Esophagus muscularis mucosa (tissue), 4 donors: ENCODE results near the gene FHL2. TPM values are rescaled to one million over a fixed set of nuclear protein-coding genes. Genes with fewer than 3 reads are reported as not detected.
A peak's percentile ranks its signal among the peaks of the same experiment; 100 is the strongest.

Experiments used
- DNase-seq: peaks from one replicate; pipeline ENCODE4 v3.0.0-alpha.2; 2017; ENCODE audit errors: extremely low spot score
- H3K27ac ChIP-seq, 4 donors: fragments of 200-600 bp; sonication (generic); replicated peaks in 1 of 4; 1 replicate in 3 of 4; 2 replicates in 1 of 4; pipeline ENCODE4 v1.5.1; 2016 to 2019; ENCODE audit warnings: mild to moderate bottlenecking in 1 of 4
- H3K27me3 ChIP-seq, 4 donors: fragments of 200-600 bp; sonication (generic); one replicate each; pipeline versions ENCODE4 v1.5.1 to v1.6.0; 2016 to 2019
- H3K36me3 ChIP-seq, 4 donors: fragments of 200-600 bp; sonication (generic); one replicate each; pipeline ENCODE4 v1.5.1; 2016 to 2019
- H3K4me1 ChIP-seq, 4 donors: fragments of 200-600 bp; sonication (generic); one replicate each; pipeline ENCODE4 v1.5.1; 2016 to 2019
- H3K4me3 ChIP-seq, 4 donors: fragments of 200-600 bp; sonication (generic); 1 replicate in 2 of 4; 2 replicates in 2 of 4; pipeline ENCODE4 v1.5.1; 2016 to 2019; ENCODE audit warnings: mild to moderate bottlenecking in 4 of 4, moderate library complexity in 1 of 4
- H3K9me3 ChIP-seq, 4 donors: fragments of 200-600 bp; sonication (generic); 1 replicate in 3 of 4; 2 replicates in 1 of 4; pipeline ENCODE4 v1.5.1; 2016 to 2019
- CTCF ChIP-seq, 3 experiments: fragments of 200-600 bp in 2 of 3; fragments of 450-650 bp in 1 of 3; sonication (generic) in 2 of 3; IDR thresholded peaks; one replicate each; pipeline ENCODE4 v1.5.1; 2017 to 2019; ENCODE audit warnings: antibody characterized with exemption in 3 of 3, mild to moderate bottlenecking in 2 of 3, moderate library complexity in 1 of 3
- EP300 ChIP-seq: sonication (generic); formaldehyde crosslinking; IDR thresholded peaks from one replicate; pipeline ENCODE4 v1.6.1; 2017; ENCODE audit warnings: antibody characterized with exemption
- POLR2A ChIP-seq: fragments of 450-650 bp; IDR thresholded peaks from one replicate; pipeline ENCODE4 v1.6.1; 2017; ENCODE audit warnings: antibody characterized with exemption, moderate library complexity, mild to moderate bottlenecking, low read depth
- POLR2AphosphoS5 ChIP-seq, 2 donors: sonication (generic); formaldehyde crosslinking; IDR thresholded peaks; one replicate each; pipeline ENCODE4 v1.6.1; 2017; ENCODE audit warnings: antibody characterized with exemption in 2 of 2
- WGBS: methylation state at CpG from one replicate; pipeline ENCODE4 v1.1.5; 2018; 5-methylcytosine and 5-hydroxymethylcytosine counted together
- intact Hi-C: fragments of 100-400 bp; cut with DNase I; formaldehyde crosslinking; loops from one replicate; pipeline ENCODE4 v1.15.1; 2023
- total RNA-seq, 4 donors: library from RNA; depleted of rRNA; stranded (reverse); fragments of >200 nt; gene quantifications; one replicate each; pipeline versions ENCODE4 v1.1.0 to v1.2.1, GENCODE V29; 2016

Gene FHL2
- total RNA-seq, 4 donors from 2014 or later = 81.8 to 114 (median 87.9) TPM

GRCh38 chr2:105362862-105363591 lies 35.8 kb downstream of the FHL2 start:
- Histone ChIP-seq H3K4me3 (no peak overlapping the region), H3K36me3 (peaks cover 41 to 89% (median 82%) of the 10 kb centered on the region in 4 donors), H3K27me3 (no peaks in the 10 kb centered on the region), H3K27ac (no peak overlapping the region), H3K4me1 (peaks cover 4 to 20% (median 19%) of the 10 kb centered on the region in 4 donors), H3K9me3 (no peaks in the 10 kb centered on the region)
- 72% methylated on average over 14 of the region's 15 CpGs for WGBS
- TF ChIP-seq CTCF (IDR thresholded peaks at IDR 0.05) = no peak
- no peak for DNase-seq
- intact Hi-C loops = no loop called here

- intact Hi-C loops = no loop called here
- 73% methylated on average over 11 of the region's 11 CpGs for WGBS
- H3K36me3 ChIP-seq = peaks cover 36 to 87% (median 76%) of the 10 kb centered on the region in 4 donors
Measured at GRCh38 chr2:105361102-105361889, 37.6 kb downstream of the FHL2 start.

GRCh38 chr2:105358593-105358992 lies 40.3 kb downstream of the FHL2 start:
- H3K27me3 ChIP-seq = no peaks in the 10 kb centered on the region
- DNase-seq = no peak
- H3K4me1 ChIP-seq = peaks cover 0 to 22% (median 20%) of the 10 kb centered on the region in 4 donors
- TF ChIP-seq EP300 (no peak), CTCF (IDR thresholded peaks at IDR 0.05) (no peak), POLR2A (no peak), POLR2AphosphoS5 (IDR thresholded peaks at IDR 0.05) (no peak)
- intact Hi-C loops = no loop called here
- WGBS = 62% methylated on average over 6 of the region's 6 CpGs
- H3K27ac ChIP-seq = peak overlapping the region in 2 of 4 donors; percentile 30 to 40
- no peak overlapping the region for H3K4me3 ChIP-seq
- H3K36me3 ChIP-seq = peaks cover 26 to 81% (median 61%) of the 10 kb centered on the region in 4 donors
- peaks cover 0 to 16% (median 6%) of the 10 kb centered on the region in 4 donors for H3K9me3 ChIP-seq

More at GRCh38 chr2:105361102-105361889, 37.6 kb downstream of the FHL2 start:
- no peak for DNase-seq
- TF ChIP-seq POLR2AphosphoS5 (IDR thresholded peaks at IDR 0.05) = no peak
- no peak for TF ChIP-seq CTCF (IDR thresholded peaks at IDR 0.05)
- no peak for TF ChIP-seq EP300
- no peak for TF ChIP-seq POLR2A
- Histone ChIP-seq H3K27me3 (no peaks in the 10 kb centered on the region), H3K27ac (no peak overlapping the region), H3K4me1 (peaks cover 4 to 22% (median 20%) of the 10 kb centered on the region in 4 donors), H3K9me3 (peaks cover 0 to 13% (median 6%) of the 10 kb centered on the region in 4 donors), H3K4me3 (no peak overlapping the region)

GRCh38 chr2:105357122-105357521 lies 41.7 kb downstream of the FHL2 start:
- intact Hi-C loops = no loop called here
- TF ChIP-seq EP300 (no peak), POLR2A (no peak), CTCF (IDR thresholded peaks at IDR 0.05) (no peak), POLR2AphosphoS5 (IDR thresholded peaks at IDR 0.05) (no peak)
- Histone ChIP-seq H3K4me1 (peaks cover 0 to 22% (median 20%) of the 10 kb centered on the region in 4 donors), H3K4me3 (no peak overlapping the region), H3K9me3 (peaks cover 0 to 16% (median 6%) of the 10 kb centered on the region in 4 donors), H3K27me3 (no peaks in the 10 kb centered on the region), H3K27ac (no peak overlapping the region), H3K36me3 (peaks cover 13 to 67% (median 47%) of the 10 kb centered on the region in 4 donors)
- DNase-seq = no peak
- WGBS = 94% methylated on average over 1 of the region's 1 CpG
